HepG2 (cell line): ENCODE data around the gene SYTL5. TPM values are rescaled to one million over a fixed set of nuclear protein-coding genes. Genes with fewer than 3 reads are reported as not detected.

ENCODE experiments used
- AKNA ChIP-seq: sonication (generic); formaldehyde crosslinking; IDR thresholded peaks from 2 replicates; pipeline ENCODE4 v1.4.0; 2020; ENCODE audit warnings: missing genetic modification reagents, borderline replicate concordance
- ELF4 ChIP-seq: sonication (generic); formaldehyde crosslinking; IDR thresholded peaks from 2 replicates; pipeline ENCODE4 v1.5.0; 2020; ENCODE audit warnings: missing genetic modification reagents, mild to moderate bottlenecking, moderate library complexity, borderline replicate concordance
- GLI4 ChIP-seq: sonication (generic); formaldehyde crosslinking; IDR thresholded peaks from 2 replicates; pipeline ENCODE4 v1.5.1; 2020; ENCODE audit warnings: missing genetic modification reagents, mild to moderate bottlenecking, moderate library complexity, borderline replicate concordance
- LBX2 ChIP-seq: sonication (generic); formaldehyde crosslinking; IDR thresholded peaks from 2 replicates; pipeline ENCODE4 v1.5.0; 2020; ENCODE audit warnings: missing genetic modification reagents, mild to moderate bottlenecking, borderline replicate concordance
- RBFOX2 ChIP-seq: fragments of 200-400 bp; formaldehyde crosslinking; IDR thresholded peaks from 2 replicates; pipeline ENCODE4 v1.6.1; 2017; ENCODE audit warnings: low read depth, mild to moderate bottlenecking, low read length
- YEATS4 ChIP-seq: sonication (generic); formaldehyde crosslinking; IDR thresholded peaks from 2 replicates; pipeline ENCODE4 v1.4.0; 2020; ENCODE audit warnings: missing genetic modification reagents, borderline replicate concordance
- ZBTB4 ChIP-seq: sonication (generic); formaldehyde crosslinking; IDR thresholded peaks from 2 replicates; pipeline ENCODE4 v1.4.0; 2020; ENCODE audit warnings: missing genetic modification reagents, mild to moderate bottlenecking, borderline replicate concordance
- ZFP91 ChIP-seq: sonication (generic); formaldehyde crosslinking; IDR thresholded peaks from 2 replicates; pipeline ENCODE4 v1.9.0; 2022; ENCODE audit warnings: missing genetic modification reagents, mild to moderate bottlenecking, borderline replicate concordance
- ZNF235 ChIP-seq: sonication (generic); formaldehyde crosslinking; IDR thresholded peaks from 2 replicates; pipeline ENCODE4 v1.8.1; 2023; ENCODE audit warnings: mild to moderate bottlenecking, missing genetic modification reagents, borderline replicate concordance
- ZNF431 ChIP-seq: sonication (generic); formaldehyde crosslinking; IDR thresholded peaks from 2 replicates; pipeline ENCODE4 v1.9.0; 2022; ENCODE audit warnings: missing genetic modification reagents, low read depth, mild to moderate bottlenecking, borderline replicate concordance
- ZNF607 ChIP-seq: sonication (generic); formaldehyde crosslinking; IDR thresholded peaks from 2 replicates; pipeline ENCODE4 v1.5.1; 2020; ENCODE audit warnings: missing genetic modification reagents, mild to moderate bottlenecking, borderline replicate concordance
- ZSCAN31 ChIP-seq: sonication (generic); formaldehyde crosslinking; IDR thresholded peaks from 2 replicates; pipeline ENCODE4 v1.5.0; 2020; ENCODE audit warnings: low read depth, mild to moderate bottlenecking, missing genetic modification reagents
- polyA plus RNA-seq, 8 experiments: library from polyadenylated mRNA; depleted of rRNA in 3 of 8; stranded (reverse) in 7 of 8; unstranded in 1 of 8; fragments of >200 nt; fragmentation: Illumina TruSeq in 4 of 8; extraction: Trizol in 4 of 8; gene quantifications; 2 replicates each; pipeline versions ENCODE4 v1.2.1 to v1.2.3, GENCODE V29; 2011 to 2016; ENCODE audit warnings: low read depth in 4 of 8, missing spikeins in 1 of 8, mixed read lengths in 1 of 8; ENCODE audit not compliant: insufficient read depth in 1 of 8
- total RNA-seq, 5 experiments: library from RNA; depleted of rRNA; stranded (reverse); fragments of >200 nt; fragmentation: Illumina TruSeq; extraction: Trizol; gene quantifications; 2 replicates each; pipeline ENCODE4 v1.2.3, GENCODE V29; 2016; ENCODE audit warnings: low read depth in 1 of 5

Gene SYTL5
- total and polyA plus RNA-seq, 2 of the 13 experiments (the other 11 are each of a cell fraction or from before 2014, with no cell fraction given) = not detected

- TF ChIP-seq ZSCAN31 (CRISPR knock-in tag) = no peak
- no peak for TF ChIP-seq ZNF431 (CRISPR knock-in tag)
- TF ChIP-seq ZNF607 (CRISPR knock-in tag) = no peak
- no peak for TF ChIP-seq YEATS4
- TF ChIP-seq RBFOX2 = no peak
- TF ChIP-seq AKNA (CRISPR knock-in tag) = no peak
- TF ChIP-seq ZBTB4 (CRISPR knock-in tag) = no peak
- no peak for TF ChIP-seq GLI4 (CRISPR knock-in tag)
- no peak for TF ChIP-seq ZNF235
- no peak for TF ChIP-seq LBX2 (CRISPR knock-in tag)
- no peak for TF ChIP-seq ELF4
- TF ChIP-seq ZFP91 (CRISPR knock-in tag) = no peak
These were observed 136.3 kb downstream of the SYTL5 start (continued) for GRCh38 chrX:38142610-38143009.
